GM12878 (cell line): ENCODE results near the gene EMP1. TPM values are rescaled to one million over a fixed set of nuclear protein-coding genes. Genes with fewer than 3 reads are reported as not detected.

Experiments
- CBX3 ChIP-seq: fragments of 200-600 bp; sonication (generic); IDR thresholded peaks from 2 replicates; pipeline ENCODE4 v1.6.1; 2016; ENCODE audit warnings: low read depth, borderline replicate concordance
- CBX5 ChIP-seq: sonication (generic); IDR thresholded peaks from 2 replicates; pipeline ENCODE4 v1.6.1; 2016; ENCODE audit warnings: low read depth, moderate library complexity, mild to moderate bottlenecking, inconsistent platforms
- HDAC6 ChIP-seq: fragments of 200-600 bp; sonication (generic); IDR thresholded peaks from one replicate; pipeline ENCODE4 v1.8.0; 2017; ENCODE audit warnings: antibody characterized with exemption; ENCODE audit not compliant: unreplicated experiment
- IKZF1 ChIP-seq: fragments of 450-650 bp; conservative IDR thresholded peaks from 2 replicates; pipeline ENCODE4 v1.6.1; 2017; ENCODE audit warnings: antibody characterized with exemption, mild to moderate bottlenecking
- NFIC ChIP-seq: IDR thresholded peaks from 2 replicates; pipeline ENCODE4 v1.6.1; 2012; ENCODE audit warnings: low read depth, mild to moderate bottlenecking, inconsistent platforms, low read length, moderate library complexity
- NFXL1 ChIP-seq: fragments of 450-650 bp; IDR thresholded peaks from 2 replicates; pipeline ENCODE4 v1.6.1; 2017; ENCODE audit warnings: antibody characterized with exemption, mild to moderate bottlenecking, borderline replicate concordance
- NKRF ChIP-seq: fragments of 450-650 bp; conservative IDR thresholded peaks from 2 replicates; pipeline ENCODE4 v1.6.1; 2017; ENCODE audit warnings: mild to moderate bottlenecking, moderate library complexity
- RCOR1 ChIP-seq: conservative IDR thresholded peaks from 2 replicates; pipeline ENCODE4 v1.6.1; 2012; ENCODE audit warnings: low read depth, low read length, improper control_type of control experiment
- SMARCA5 ChIP-seq: fragments of 450-650 bp; IDR thresholded peaks from 2 replicates; pipeline ENCODE4 v1.6.1; 2017; ENCODE audit warnings: mild to moderate bottlenecking
- YY1 ChIP-seq: IDR thresholded peaks from 2 replicates; pipeline ENCODE4 v1.6.1; 2011; ENCODE audit warnings: low read depth, mild to moderate bottlenecking, low read length
- polyA plus RNA-seq, 11 experiments: library from polyadenylated mRNA; depleted of rRNA in 4 of 11; unstranded in 6 of 11; stranded (reverse) in 5 of 11; fragments of >200 nt; fragmentation: Nextera tagmentation in 4 of 11; fragmentation: Illumina TruSeq in 1 of 11; extraction: Ambion mirVana in 4 of 11; extraction: Trizol in 1 of 11; gene quantifications; 1 replicate in 1 of 11; 2 replicates in 10 of 11; pipeline versions ENCODE4 v1.2.1 to v1.2.3, GENCODE V29; 2011 to 2016; ENCODE audit warnings: inconsistent platforms in 2 of 11, missing spikeins in 2 of 11, low read depth in 1 of 11
- total RNA-seq, 4 experiments: library from RNA; depleted of rRNA in 3 of 4; stranded (reverse); fragments of >200 nt in 3 of 4; fragmentation: Illumina TruSeq in 1 of 4; extraction: Trizol in 1 of 4; gene quantifications; 2 replicates each; pipeline versions ENCODE4 v1.2.1 to v1.2.3, GENCODE V29; 2013 to 2021
- TF ChIP-seq, protein P1 (sequence below): IDR thresholded peaks from 2 replicates; pipeline ENCODE4 v1.6.1; 2012; ENCODE audit warnings: mild to moderate bottlenecking, low read depth, low read length
- TF ChIP-seq, protein P2 (sequence below): fragments of 450-650 bp; IDR thresholded peaks from 2 replicates; pipeline ENCODE4 v1.6.1; 2018; ENCODE audit warnings: borderline replicate concordance, mild to moderate bottlenecking; ENCODE audit not compliant: partially characterized antibody
- TF ChIP-seq, protein P3 (sequence below): fragments of 450-650 bp; formaldehyde crosslinking; IDR thresholded peaks from 2 replicates; pipeline ENCODE4 v1.5.0; 2022; ENCODE audit warnings: mild to moderate bottlenecking, missing genetic modification characterization
- TF ChIP-seq, protein P4 (sequence below): fragments of 450-650 bp; formaldehyde crosslinking; IDR thresholded peaks from 2 replicates; pipeline ENCODE4 v1.4.0; 2022; ENCODE audit warnings: mild to moderate bottlenecking, moderate library complexity

EMP1 gene
- total and polyA plus RNA-seq, 10 of the 15 experiments (the other 5 are each of a cell fraction or from before 2014, with no cell fraction given), result 0.09 to 0.90 (median 0.25) TPM; not detected in 1

DNA sequence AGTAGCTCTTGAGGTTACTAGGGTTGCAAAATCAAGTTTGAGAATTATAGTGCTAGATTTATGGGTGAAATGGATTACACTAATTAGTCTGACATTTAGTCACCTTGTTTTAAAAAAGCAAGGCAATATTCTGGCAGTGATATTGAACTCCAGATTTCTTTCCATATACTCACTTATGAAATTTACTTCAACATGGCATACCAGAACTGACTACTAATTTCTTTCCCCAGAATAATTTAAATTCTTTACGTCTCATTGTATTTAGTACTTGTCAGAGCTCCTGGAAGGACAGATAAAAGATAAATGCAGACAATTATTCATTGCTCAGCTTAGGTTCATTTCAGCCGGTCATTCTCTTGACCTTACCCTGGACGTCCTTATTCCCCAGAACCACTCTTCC lies 24.3 kb downstream of the EMP1 start (continued):
- TF ChIP-seq, protein P1, sequence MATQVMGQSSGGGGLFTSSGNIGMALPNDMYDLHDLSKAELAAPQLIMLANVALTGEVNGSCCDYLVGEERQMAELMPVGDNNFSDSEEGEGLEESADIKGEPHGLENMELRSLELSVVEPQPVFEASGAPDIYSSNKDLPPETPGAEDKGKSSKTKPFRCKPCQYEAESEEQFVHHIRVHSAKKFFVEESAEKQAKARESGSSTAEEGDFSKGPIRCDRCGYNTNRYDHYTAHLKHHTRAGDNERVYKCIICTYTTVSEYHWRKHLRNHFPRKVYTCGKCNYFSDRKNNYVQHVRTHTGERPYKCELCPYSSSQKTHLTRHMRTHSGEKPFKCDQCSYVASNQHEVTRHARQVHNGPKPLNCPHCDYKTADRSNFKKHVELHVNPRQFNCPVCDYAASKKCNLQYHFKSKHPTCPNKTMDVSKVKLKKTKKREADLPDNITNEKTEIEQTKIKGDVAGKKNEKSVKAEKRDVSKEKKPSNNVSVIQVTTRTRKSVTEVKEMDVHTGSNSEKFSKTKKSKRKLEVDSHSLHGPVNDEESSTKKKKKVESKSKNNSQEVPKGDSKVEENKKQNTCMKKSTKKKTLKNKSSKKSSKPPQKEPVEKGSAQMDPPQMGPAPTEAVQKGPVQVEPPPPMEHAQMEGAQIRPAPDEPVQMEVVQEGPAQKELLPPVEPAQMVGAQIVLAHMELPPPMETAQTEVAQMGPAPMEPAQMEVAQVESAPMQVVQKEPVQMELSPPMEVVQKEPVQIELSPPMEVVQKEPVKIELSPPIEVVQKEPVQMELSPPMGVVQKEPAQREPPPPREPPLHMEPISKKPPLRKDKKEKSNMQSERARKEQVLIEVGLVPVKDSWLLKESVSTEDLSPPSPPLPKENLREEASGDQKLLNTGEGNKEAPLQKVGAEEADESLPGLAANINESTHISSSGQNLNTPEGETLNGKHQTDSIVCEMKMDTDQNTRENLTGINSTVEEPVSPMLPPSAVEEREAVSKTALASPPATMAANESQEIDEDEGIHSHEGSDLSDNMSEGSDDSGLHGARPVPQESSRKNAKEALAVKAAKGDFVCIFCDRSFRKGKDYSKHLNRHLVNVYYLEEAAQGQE, result no peak
- TF ChIP-seq, protein P2, sequence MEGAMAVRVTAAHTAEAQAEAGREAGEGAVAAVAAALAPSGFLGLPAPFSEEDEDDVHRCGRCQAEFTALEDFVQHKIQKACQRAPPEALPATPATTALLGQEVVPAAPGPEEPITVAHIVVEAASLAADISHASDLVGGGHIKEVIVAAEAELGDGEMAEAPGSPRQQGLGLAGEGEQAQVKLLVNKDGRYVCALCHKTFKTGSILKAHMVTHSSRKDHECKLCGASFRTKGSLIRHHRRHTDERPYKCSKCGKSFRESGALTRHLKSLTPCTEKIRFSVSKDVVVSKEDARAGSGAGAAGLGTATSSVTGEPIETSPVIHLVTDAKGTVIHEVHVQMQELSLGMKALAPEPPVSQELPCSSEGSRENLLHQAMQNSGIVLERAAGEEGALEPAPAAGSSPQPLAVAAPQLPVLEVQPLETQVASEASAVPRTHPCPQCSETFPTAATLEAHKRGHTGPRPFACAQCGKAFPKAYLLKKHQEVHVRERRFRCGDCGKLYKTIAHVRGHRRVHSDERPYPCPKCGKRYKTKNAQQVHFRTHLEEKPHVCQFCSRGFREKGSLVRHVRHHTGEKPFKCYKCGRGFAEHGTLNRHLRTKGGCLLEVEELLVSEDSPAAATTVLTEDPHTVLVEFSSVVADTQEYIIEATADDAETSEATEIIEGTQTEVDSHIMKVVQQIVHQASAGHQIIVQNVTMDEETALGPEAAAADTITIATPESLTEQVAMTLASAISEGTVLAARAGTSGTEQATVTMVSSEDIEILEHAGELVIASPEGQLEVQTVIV, result no peak
- TF ChIP-seq HDAC6 (no peak), CBX5 (no peak), NFIC (no peak), RCOR1 (no peak), NKRF (no peak), CBX3 (no peak), SMARCA5 (no peak), NFXL1 (no peak), IKZF1 (no peak), YY1 (no peak)
- TF ChIP-seq, protein P3, sequence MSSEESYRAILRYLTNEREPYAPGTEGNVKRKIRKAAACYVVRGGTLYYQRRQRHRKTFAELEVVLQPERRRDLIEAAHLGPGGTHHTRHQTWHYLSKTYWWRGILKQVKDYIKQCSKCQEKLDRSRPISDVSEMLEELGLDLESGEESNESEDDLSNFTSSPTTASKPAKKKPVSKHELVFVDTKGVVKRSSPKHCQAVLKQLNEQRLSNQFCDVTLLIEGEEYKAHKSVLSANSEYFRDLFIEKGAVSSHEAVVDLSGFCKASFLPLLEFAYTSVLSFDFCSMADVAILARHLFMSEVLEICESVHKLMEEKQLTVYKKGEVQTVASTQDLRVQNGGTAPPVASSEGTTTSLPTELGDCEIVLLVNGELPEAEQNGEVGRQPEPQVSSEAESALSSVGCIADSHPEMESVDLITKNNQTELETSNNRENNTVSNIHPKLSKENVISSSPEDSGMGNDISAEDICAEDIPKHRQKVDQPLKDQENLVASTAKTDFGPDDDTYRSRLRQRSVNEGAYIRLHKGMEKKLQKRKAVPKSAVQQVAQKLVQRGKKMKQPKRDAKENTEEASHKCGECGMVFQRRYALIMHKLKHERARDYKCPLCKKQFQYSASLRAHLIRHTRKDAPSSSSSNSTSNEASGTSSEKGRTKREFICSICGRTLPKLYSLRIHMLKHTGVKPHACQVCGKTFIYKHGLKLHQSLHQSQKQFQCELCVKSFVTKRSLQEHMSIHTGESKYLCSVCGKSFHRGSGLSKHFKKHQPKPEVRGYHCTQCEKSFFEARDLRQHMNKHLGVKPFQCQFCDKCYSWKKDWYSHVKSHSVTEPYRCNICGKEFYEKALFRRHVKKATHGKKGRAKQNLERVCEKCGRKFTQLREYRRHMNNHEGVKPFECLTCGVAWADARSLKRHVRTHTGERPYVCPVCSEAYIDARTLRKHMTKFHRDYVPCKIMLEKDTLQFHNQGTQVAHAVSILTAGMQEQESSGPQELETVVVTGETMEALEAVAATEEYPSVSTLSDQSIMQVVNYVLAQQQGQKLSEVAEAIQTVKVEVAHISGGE, result no peak
- TF ChIP-seq, protein P4, sequence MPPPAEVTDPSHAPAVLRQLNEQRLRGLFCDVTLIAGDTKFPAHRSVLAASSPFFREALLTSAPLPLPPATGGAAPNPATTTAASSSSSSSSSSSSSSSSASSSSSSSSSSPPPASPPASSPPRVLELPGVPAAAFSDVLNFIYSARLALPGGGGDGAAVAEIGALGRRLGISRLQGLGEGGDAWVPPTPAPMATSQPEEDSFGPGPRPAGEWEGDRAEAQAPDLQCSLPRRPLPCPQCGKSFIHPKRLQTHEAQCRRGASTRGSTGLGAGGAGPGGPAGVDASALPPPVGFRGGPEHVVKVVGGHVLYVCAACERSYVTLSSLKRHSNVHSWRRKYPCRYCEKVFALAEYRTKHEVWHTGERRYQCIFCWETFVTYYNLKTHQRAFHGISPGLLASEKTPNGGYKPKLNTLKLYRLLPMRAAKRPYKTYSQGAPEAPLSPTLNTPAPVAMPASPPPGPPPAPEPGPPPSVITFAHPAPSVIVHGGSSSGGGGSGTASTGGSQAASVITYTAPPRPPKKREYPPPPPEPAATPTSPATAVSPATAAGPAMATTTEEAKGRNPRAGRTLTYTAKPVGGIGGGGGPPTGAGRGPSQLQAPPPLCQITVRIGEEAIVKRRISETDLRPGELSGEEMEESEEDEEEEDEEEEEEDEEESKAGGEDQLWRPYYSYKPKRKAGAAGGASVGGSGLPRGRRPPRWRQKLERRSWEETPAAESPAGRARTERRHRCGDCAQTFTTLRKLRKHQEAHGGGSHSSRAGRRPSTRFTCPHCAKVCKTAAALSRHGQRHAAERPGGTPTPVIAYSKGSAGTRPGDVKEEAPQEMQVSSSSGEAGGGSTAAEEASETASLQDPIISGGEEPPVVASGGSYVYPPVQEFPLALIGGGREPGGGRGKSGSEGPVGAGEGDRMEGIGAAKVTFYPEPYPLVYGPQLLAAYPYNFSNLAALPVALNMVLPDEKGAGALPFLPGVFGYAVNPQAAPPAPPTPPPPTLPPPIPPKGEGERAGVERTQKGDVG (CRISPR knock-in tag), result no peak
